HG02840 (cell line): Measurements from ENCODE around the gene CIAO3.

Source experiments
- ATAC-seq: cut with Tn5 transposase; IDR thresholded peaks from one replicate; pipeline ENCODE4 v1.9.1; 2021; ENCODE audit warnings: mild to moderate bottlenecking, moderate library complexity, moderate number of reproducible peaks; ENCODE audit not compliant: unreplicated experiment, low FRiP score

The CIAO3 gene

GRCh38 chr16:726188-726437, 14.7 kb downstream of the CIAO3 start:
- ATAC-seq = no peak

DNA sequence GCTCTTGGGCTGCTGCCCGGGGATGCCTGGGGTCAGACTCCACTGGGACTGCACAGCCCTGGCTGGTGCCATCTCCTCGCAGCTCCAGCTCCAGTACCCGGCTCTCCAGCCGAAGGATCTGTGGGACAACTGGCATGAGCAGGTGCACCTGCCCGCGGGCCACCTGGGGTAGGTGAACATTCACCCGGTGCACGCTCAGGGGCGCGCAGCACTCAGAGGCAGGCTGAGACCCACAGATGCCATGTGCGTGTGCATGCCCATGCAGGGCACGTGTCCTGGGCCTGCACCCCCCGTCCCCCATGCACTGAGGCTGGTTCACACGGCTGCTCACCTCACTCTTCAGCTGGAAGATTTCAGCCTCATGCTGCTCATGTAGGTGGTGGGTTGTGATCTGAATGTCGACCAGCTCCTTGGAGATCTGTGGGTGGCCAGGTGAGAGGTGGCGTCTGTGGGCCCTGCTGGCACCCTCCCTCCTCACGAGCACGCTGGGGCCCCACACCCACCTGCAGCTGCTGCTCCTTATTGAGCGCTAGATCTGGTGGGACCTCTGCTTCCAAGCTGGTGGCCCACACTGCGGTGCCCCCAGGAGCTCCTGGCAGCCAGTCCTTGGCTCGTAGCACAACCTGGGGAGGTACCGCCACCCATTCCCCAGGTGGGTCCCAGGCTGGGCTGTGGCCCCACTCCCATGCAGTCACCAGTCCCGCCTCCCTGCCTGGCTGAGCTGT, 15.2 kb downstream of the CIAO3 start:
- no peak for ATAC-seq

GRCh38 chr16:725041-725376, 15.8 kb downstream of the CIAO3 start:
- ATAC-seq = no peak

DNA sequence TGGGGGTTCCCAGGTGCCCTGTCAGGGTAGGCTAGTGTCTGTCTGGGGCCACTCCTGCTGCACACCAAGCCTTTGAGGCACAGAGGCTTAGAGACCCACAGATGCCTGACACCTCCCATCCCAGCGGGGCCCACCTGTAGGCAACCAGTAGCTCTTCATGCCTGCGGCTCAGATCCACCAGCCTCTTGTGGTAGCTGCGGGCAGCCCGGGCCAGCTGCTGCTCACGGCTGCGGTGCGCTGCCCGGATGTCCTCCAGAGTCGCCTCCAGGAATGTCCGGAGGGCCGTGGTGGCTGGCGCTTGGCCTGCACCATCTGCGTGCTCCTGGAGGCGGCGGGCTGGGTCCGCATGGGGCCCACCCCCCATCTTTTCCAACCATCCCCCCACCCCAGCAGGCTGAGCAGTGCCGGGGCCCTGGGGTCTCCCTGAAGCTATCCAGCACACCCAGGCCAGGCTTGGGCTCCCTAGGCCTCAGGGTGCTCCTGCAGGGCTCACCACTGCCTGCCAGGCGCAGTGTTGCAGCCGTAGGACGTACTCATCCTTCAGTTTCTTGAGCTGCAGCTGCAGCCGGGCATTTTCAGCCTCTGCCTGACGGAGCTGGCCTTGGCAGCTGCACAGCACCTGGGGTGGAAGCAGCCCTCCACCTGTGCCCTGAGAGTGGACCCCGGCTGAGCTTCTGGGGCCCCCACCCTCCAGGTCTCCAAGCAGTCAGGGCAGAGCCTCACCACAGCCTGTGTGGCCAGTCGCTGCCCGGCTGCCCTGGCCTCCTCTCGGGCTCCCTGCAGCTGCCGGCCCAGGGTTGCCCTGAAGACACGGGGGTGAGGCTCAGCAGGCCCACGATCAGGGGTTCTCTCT, 16.4 kb downstream of the CIAO3 start:
- ATAC-seq = no peak

- ATAC-seq = no peak
Observed at GRCh38 chr16:723695-724094, 17.1 kb downstream of the CIAO3 start.

- no peak for ATAC-seq
Observed at GRCh38 chr16:722835-723633, 17.8 kb downstream of the CIAO3 start.

GRCh38 chr16:721765-722540, 18.8 kb downstream of the CIAO3 start:
- ATAC-seq = no peak

DNA sequence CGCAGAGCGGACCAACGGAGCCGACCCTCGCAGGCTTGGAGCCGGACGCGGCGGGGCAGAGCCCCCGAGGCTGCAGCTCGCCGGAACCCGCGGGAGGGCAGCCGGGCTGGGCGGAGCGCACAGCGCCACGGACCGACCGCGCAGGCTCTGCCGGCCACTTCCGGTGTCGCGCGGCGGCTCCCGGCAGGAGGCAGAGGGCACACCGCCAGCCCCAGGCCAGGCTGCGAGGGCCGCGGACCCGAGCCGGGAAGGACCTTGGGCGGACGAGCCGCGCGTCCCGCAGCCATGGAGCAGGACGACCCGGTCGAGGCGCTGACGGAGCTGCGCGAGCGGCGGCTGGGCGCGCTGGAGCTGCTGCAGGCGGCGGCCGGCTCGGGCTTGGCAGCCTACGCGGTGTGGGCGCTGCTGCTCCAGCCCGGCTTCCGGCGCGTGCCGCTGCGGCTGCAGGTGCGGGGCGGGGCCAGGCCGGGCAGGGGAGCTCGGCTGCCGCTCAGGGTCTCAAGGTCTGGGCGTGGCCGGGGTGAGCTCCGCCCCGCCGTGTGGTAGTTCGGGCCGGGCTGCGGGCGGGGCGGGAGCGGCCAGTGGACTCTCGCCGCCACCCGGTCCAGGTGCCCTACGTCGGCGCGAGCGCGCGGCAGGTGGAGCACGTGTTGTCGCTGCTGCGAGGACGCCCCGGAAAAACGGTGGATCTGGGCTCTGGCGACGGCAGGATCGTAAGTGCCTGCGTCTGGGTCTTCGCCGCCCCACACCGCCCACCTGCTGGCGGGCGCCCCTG, 19.6 kb downstream of the CIAO3 start, which contains the start of gene ANTKMT:
TSS of gene ANTKMT (plus strand) at position 157 of the 775 bp plus-strand sequence. CDS start at position 286, 129 bp downstream.
- ATAC-seq = peak; percentile 62

GRCh38 chr16:720447-720989, 20.3 kb downstream of the CIAO3 start:
- peak; percentile 7 for ATAC-seq

DNA sequence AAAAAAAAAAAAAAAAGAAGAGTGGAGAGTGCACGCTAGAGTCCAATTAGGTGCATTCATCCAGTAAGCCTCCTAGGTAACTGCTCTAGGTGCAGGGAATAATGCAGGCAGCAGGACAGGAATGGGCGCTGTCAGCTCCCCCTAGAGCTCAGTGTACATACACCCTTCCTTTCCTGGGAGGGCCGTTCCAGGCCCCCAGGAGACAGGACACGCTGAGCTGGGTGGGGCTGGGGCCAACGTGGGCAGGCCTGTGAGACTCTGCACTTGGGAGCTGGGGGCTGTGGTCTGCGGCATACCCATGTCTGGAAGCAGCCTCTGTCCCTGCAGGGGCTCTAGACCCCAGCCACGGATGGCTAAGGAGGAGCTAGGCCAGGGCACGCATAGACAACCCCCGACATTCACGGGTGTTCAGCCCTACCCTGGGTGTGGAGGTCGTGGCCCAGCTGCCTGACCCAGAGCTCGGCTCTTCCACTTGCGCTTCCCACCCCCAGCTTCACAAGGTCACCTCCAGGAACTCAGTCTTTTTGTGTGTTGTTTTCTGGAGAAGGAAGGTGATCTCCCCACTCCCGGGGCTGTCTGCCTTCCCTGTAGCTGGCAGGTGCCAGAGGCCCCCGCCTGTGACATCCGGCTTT, 20.9 kb downstream of the CIAO3 start:
- ATAC-seq = no peak

DNA sequence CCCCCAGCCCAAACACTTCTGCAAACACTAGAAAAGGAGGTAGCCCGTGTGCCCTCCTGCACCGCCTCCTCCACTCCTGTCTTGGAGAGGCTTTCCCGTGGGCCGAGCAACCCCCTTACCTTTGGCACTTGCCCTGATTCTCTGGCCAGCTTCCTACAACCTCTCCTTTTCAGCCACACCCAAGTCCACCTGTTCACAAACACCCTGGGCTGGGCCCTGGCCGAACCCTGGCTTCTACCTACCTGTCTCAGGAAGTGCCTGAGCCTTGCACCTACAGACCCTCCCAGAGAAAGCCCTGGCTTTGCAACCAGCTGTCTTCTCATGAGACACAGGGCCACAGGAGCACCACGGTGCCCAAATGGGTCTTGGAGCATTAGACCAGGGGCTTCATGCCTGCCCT, 21.9 kb downstream of the CIAO3 start:
- no peak for ATAC-seq

DNA sequence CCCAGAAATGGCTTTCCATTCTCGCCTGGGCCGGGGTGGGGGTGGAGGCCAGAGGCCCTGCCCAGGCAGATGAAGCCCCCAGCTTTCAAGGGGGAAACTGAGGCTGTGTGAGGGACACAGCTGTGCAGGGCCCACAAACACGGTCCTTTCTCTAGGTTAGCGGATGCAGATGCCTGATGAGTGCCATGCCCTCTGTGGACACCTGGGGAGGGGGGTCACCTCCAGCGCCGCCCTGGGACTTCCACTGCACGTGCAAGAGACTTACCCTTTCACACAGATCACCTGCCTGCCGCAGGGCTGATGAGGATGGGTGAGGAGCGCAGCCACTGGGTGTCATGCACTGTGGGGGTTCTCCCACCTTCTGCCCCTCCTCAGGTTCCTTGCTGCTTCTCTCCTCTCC, 22.4 kb downstream of the CIAO3 start:
- no peak for ATAC-seq

- no peak for ATAC-seq
Observed at GRCh38 chr16:717450-718245, 23.1 kb downstream of the CIAO3 start.

DNA sequence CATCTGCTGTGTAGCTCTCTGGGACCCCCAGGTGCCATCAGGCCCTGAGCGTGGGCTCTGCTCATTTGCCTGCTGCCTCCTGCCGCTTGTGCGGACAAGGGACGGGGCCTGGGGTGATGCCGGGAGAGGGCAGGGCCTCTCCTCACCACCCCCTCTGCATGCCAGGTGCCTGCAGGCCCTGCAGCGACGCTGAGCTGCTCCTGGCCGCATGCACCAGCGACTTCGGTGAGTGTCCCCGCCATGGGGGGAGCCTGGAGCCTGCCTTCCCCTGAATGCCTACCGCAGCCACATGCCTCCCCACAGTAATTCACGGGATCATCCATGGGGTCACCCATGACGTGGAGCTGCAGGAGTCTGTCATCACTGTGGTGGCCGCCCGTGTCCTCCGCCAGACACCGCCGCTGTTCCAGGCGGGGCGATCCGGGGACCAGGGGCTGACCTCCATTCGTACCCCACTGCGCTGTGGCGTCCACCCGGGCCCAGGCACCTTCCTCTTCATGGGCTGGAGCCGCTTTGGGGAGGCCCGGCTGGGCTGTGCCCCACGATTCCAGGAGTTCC, 23.9 kb downstream of the CIAO3 start:
- no peak for ATAC-seq

DNA sequence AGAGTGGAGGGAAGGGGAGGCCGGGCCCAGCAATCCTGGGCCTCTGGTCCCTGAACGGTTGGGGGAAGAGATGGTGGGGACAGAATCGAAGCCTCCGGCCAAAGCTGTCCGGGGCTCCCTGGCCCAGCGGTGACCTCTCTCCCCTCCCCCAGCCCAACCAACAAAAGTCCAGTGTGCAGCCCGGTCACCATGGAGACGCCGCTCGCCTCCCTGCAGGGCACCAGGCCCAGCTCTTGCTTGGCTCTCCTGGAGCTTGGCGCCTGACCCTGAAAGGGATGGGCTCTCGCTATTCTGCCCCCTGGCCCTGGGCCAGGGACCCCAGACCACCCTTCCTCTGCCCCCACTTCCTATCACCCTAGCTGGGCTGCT, 24.6 kb downstream of the CIAO3 start:
- ATAC-seq = no peak

GRCh38 chr16:715477-716199, 25.2 kb downstream of the CIAO3 start:
- ATAC-seq = no peak
